Natural killer cell treated with Interleukin-12 subunit alpha and Interleukin-12 subunit beta and Interleukin-15 and Interleukin-18, amount 100 ng/mL, for 72 hours (primary cell): Measurements from ENCODE around the gene FAM217B. TPM values are rescaled to one million over a fixed set of nuclear protein-coding genes. Genes with fewer than 3 reads are reported as not detected.

Experiments used
- ATAC-seq, 2 donors: fragments of 150-1000 bp; cut with Tn5 transposase in 1 of 2; sonication (Bioruptor Pico), chemical (Tn5 transposase) in 1 of 2; 2 replicates each; pipeline ENCODE4 v1.10.0; 2021
- DNase-seq: peaks from one replicate; pipeline ENCODE4 v3.0.0; 2022; ENCODE audit warnings: low spot score
- H3K27ac Mint-ChIP-seq, 2 donors: 1 replicate in 1 of 2; 2 replicates in 1 of 2; pipeline ENCODE4 v1.8.0; 2022; ENCODE audit warnings: mixed read lengths in 2 of 2, mild to moderate bottlenecking in 1 of 2, moderate library complexity in 1 of 2
- H3K27me3 Mint-ChIP-seq, 2 donors: 1 replicate in 1 of 2; 2 replicates in 1 of 2; pipeline ENCODE4 v1.8.0; 2022; ENCODE audit warnings: mixed read lengths in 2 of 2
- H3K36me3 Mint-ChIP-seq: one replicate; pipeline ENCODE4 v1.8.0; 2022; ENCODE audit warnings: mixed read lengths
- H3K4me1 Mint-ChIP-seq, 2 donors: 1 replicate in 1 of 2; 2 replicates in 1 of 2; pipeline ENCODE4 v1.8.0; 2022; ENCODE audit warnings: low read depth in 2 of 2, mixed read lengths in 2 of 2, mild to moderate bottlenecking in 1 of 2
- H3K4me3 Mint-ChIP-seq: one replicate; pipeline ENCODE4 v1.8.0; 2022; ENCODE audit warnings: mixed read lengths
- H3K9me3 Mint-ChIP-seq: 2 replicates; pipeline ENCODE4 v1.8.0; 2022; ENCODE audit warnings: mixed read lengths
- total RNA-seq, 2 donors: library from RNA; stranded (reverse); gene quantifications; one replicate each; pipeline ENCODE4 v1.2.3, GENCODE V29; 2022

The FAM217B gene, protein sequence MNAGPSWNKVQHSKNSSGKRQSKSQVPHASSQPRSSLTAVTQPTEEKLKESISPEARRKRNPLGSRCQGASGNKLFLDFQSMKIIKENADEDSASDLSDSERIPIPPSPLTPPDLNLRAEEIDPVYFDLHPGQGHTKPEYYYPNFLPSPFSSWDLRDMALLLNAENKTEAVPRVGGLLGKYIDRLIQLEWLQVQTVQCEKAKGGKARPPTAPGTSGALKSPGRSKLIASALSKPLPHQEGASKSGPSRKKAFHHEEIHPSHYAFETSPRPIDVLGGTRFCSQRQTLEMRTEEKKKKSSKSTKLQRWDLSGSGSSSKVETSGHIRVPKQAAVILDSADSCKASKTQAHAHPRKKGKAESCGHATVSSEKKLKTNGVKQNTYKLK
- 10 to 100 TPM; 27.7 to 31.7 TPM for total RNA-seq

- Mint-ChIP-seq H3K4me3 (peak within 1 kb of the TSS; percentile 100), H3K36me3 (peaks cover 8% of the 10 kb centered on the region), H3K27me3 (no peaks in the 10 kb centered on the region), H3K9me3 (no peaks in the 10 kb centered on the region), H3K27ac (peak within 1 kb of the TSS; percentile 95 to 96), H3K4me1 (peaks cover 27 to 29% of the 10 kb centered on the region in 2 donors)
- peak; percentile 98 to 99 for ATAC-seq
- DNase-seq, result peak; percentile 98
Observed at GRCh38 chr20:59940129-59940955, at the start of gene FAM217B, which contains the start of gene PPP1R3D. FAM217B (plus strand) TSS chr20:59940389; CDS start chr20:59943944, 3,555 bp downstream. PPP1R3D (minus strand) TSS chr20:59940305; CDS start chr20:59939931, 374 bp downstream.

- no peak overlapping the region for H3K4me3 Mint-ChIP-seq
- no peak for DNase-seq
- no peaks in the 10 kb centered on the region for H3K9me3 Mint-ChIP-seq
- no peak for ATAC-seq
- no peaks in the 10 kb centered on the region for H3K4me1 Mint-ChIP-seq
- H3K27ac Mint-ChIP-seq, result no peak overlapping the region
- H3K36me3 Mint-ChIP-seq, result no peaks in the 10 kb centered on the region
- no peaks in the 10 kb centered on the region for H3K27me3 Mint-ChIP-seq
Observed at GRCh38 chr20:59891581-59891980, 48.6 kb upstream of the FAM217B start.

DNA sequence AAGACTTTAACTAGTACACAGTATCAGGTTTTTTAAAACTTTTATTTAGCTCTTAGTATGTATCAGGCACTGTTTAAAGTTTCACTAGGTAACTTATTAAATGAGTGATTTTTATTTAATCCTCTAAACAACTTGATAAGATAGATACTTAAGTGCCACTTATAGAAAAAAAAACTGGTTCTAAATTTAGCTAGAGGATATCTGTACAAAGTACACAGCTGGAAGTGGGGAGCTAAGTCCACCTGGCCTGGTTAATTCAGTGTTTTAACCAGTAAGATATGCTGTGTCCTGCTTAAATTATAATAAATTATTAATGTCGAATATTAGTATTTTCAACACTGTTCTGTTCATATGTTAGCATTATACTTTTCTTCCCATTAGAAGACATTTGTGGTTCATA, 44.3 kb upstream of the FAM217B start:
- Mint-ChIP-seq H3K27ac (no peak overlapping the region), H3K9me3 (no peaks in the 10 kb centered on the region), H3K4me3 (no peak overlapping the region), H3K27me3 (peaks cover 0 to 2% of the 10 kb centered on the region in 2 donors), H3K4me1 (no peaks in the 10 kb centered on the region), H3K36me3 (no peaks in the 10 kb centered on the region)
- DNase-seq, result no peak
- no peak for ATAC-seq

- peaks cover 6 to 7% of the 10 kb centered on the region in 2 donors for H3K27me3 Mint-ChIP-seq
- H3K27ac Mint-ChIP-seq, result no peak overlapping the region
- peaks cover 5% of the 10 kb centered on the region for H3K36me3 Mint-ChIP-seq
- ATAC-seq (no peak), DNase-seq (no peak)
- H3K9me3 Mint-ChIP-seq, result no peaks in the 10 kb centered on the region
- no peaks in the 10 kb centered on the region for H3K4me1 Mint-ChIP-seq
- H3K4me3 Mint-ChIP-seq, result no peak overlapping the region
Observed at GRCh38 chr20:59902470-59902869, 37.7 kb upstream of the FAM217B start.

DNA sequence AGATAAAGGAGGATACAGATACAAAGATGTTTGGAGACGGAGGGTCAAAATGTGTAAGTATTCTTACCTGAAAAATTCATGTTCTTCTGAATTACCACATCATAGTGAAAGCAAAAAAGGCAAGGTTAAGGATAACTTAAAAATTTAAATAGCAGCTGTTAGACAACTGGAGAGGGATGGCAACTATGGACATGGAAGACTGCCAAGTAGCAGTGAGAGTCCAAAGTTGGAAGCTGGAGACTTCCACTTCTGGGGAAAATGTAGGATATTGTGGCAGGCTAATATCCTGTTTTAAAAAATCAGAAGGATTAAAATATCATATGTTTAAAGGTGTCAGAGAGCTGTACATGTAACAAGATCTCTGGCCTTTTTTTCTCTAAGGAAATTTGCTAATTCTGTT, 36.6 kb upstream of the FAM217B start:
- DNase-seq, result no peak
- Mint-ChIP-seq H3K27me3 (peaks cover 6% of the 10 kb centered on the region in 2 donors), H3K4me3 (no peak overlapping the region), H3K36me3 (peaks cover 5% of the 10 kb centered on the region), H3K27ac (no peak overlapping the region), H3K9me3 (no peaks in the 10 kb centered on the region), H3K4me1 (no peaks in the 10 kb centered on the region)
- ATAC-seq, result no peak

- H3K4me3 Mint-ChIP-seq, result no peak overlapping the region
- H3K36me3 Mint-ChIP-seq, result no peaks in the 10 kb centered on the region
- peaks cover 0 to 2% of the 10 kb centered on the region in 2 donors for H3K27me3 Mint-ChIP-seq
- H3K27ac Mint-ChIP-seq, result no peak overlapping the region
- no peaks in the 10 kb centered on the region for H3K4me1 Mint-ChIP-seq
- H3K9me3 Mint-ChIP-seq, result no peaks in the 10 kb centered on the region
- ATAC-seq (no peak), DNase-seq (no peak)
Observed at GRCh38 chr20:59908855-59909254, 31.3 kb upstream of the FAM217B start.

DNA sequence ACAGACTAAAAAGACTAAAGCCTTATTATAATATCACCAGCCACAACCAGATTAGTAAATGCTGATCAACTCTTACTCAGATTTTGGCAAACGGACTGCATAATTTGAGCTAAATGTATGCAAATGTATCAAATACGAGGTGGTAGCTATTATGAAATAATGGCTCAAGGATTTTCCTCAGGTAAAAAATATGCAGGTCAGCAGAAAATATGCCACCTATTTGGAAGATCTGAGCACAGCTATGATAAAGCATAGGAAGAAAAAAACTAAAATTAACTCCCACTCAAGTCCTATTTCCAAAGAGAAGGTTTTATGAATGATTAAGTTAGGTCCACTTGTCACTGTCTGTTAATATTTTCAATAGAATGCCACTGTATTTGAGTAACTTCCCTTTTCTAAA, 29.1 kb upstream of the FAM217B start:
- DNase-seq (no peak), ATAC-seq (no peak)
- no peak overlapping the region for H3K27ac Mint-ChIP-seq
- H3K27me3 Mint-ChIP-seq, result no peaks in the 10 kb centered on the region
- no peak overlapping the region for H3K4me3 Mint-ChIP-seq
- H3K36me3 Mint-ChIP-seq, result no peaks in the 10 kb centered on the region
- no peaks in the 10 kb centered on the region for H3K4me1 Mint-ChIP-seq
- H3K9me3 Mint-ChIP-seq, result no peaks in the 10 kb centered on the region

DNA sequence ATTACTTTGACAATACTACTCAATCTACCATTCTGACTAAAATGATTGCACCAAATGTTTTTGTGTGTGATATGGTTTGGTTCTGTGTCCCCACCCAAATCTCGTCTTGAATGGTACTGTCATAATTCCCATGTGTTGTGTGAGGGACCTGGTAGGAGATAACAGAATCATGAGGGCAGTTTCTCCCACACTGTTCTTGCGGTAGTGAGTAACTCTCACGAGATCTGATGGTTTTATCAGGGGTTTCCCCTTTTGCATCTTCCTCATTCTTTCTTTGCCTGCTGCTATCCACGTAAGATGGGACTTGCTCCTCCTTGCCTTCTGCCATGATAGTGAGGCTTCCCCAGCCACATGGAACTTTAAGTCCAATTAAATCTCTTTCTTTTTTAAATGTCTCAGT, 27.6 kb upstream of the FAM217B start:
- DNase-seq, result no peak
- H3K4me3 Mint-ChIP-seq, result no peak overlapping the region
- no peaks in the 10 kb centered on the region for H3K36me3 Mint-ChIP-seq
- no peaks in the 10 kb centered on the region for H3K27me3 Mint-ChIP-seq
- H3K9me3 Mint-ChIP-seq, result no peaks in the 10 kb centered on the region
- no peak for ATAC-seq
- no peak overlapping the region for H3K27ac Mint-ChIP-seq
- no peaks in the 10 kb centered on the region for H3K4me1 Mint-ChIP-seq

GRCh38 chr20:59920944-59921343, 19.2 kb upstream of the FAM217B start:
- H3K9me3 Mint-ChIP-seq, result no peaks in the 10 kb centered on the region
- DNase-seq, result no peak
- no peaks in the 10 kb centered on the region for H3K4me1 Mint-ChIP-seq
- no peaks in the 10 kb centered on the region for H3K36me3 Mint-ChIP-seq
- peaks cover 0 to 6% of the 10 kb centered on the region in 2 donors for H3K27me3 Mint-ChIP-seq
- no peak overlapping the region for H3K4me3 Mint-ChIP-seq
- ATAC-seq, result no peak
- no peak overlapping the region for H3K27ac Mint-ChIP-seq

GRCh38 chr20:59923514-59923913, 16.7 kb upstream of the FAM217B start:
- Mint-ChIP-seq H3K27ac (no peak overlapping the region), H3K4me1 (no peaks in the 10 kb centered on the region), H3K27me3 (peaks cover 0 to 6% of the 10 kb centered on the region in 2 donors), H3K9me3 (no peaks in the 10 kb centered on the region), H3K4me3 (no peak overlapping the region), H3K36me3 (no peaks in the 10 kb centered on the region)
- ATAC-seq (no peak), DNase-seq (no peak)

DNA sequence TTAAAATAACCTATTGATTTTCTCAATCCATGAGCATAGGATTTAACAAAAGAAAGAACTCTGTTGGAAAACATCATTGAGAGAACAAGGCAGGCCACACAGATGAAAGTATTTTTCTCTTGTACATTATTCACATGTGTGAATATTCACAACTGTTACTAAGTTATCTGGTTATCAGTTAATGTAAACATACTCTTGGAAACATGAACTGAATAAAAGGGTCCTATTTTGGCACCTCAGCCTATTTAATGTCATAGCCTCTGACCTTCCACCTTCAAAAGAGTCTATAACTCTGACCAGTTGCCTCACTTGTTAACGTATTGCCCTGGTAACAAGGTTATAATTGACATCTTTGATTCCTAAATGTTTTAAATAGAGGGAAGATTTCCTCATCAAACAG, 14.8 kb upstream of the FAM217B start:
- H3K4me1 Mint-ChIP-seq, result no peaks in the 10 kb centered on the region
- H3K4me3 Mint-ChIP-seq, result no peak overlapping the region
- peaks cover 0 to 10% of the 10 kb centered on the region in 2 donors for H3K27me3 Mint-ChIP-seq
- no peak for DNase-seq
- no peak for ATAC-seq
- H3K9me3 Mint-ChIP-seq, result no peaks in the 10 kb centered on the region
- no peak overlapping the region for H3K27ac Mint-ChIP-seq
- H3K36me3 Mint-ChIP-seq, result no peaks in the 10 kb centered on the region

DNA sequence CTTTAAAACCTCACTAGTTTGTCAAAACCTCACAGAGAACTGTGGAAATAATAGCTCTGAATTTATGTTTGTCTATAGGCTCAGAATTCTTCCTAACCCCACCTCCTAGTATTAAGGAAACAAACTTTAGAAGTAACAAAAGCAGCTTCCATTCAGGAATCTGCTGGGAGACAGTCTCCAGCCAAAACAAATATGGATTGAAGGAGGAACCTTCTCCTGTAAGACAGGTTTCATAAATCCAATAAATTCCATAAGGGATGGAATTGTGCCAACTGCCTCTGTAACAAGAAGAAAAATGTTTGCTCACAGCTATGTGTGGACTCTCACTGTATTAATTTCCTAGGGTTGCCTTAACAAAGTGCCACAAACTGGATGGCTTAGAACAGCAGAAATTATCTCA, 14.3 kb upstream of the FAM217B start:
- H3K4me1 Mint-ChIP-seq, result no peaks in the 10 kb centered on the region
- DNase-seq, result no peak
- ATAC-seq, result no peak
- H3K4me3 Mint-ChIP-seq, result no peak overlapping the region
- H3K9me3 Mint-ChIP-seq, result no peaks in the 10 kb centered on the region
- no peaks in the 10 kb centered on the region for H3K36me3 Mint-ChIP-seq
- no peak overlapping the region for H3K27ac Mint-ChIP-seq
- peaks cover 0 to 10% of the 10 kb centered on the region in 2 donors for H3K27me3 Mint-ChIP-seq

GRCh38 chr20:59931511-59932312, 8.5 kb upstream of the FAM217B start:
- Mint-ChIP-seq H3K4me3 (peak overlapping the region; percentile 64), H3K27me3 (peaks cover 0 to 4% of the 10 kb centered on the region in 2 donors)
- no peak for ATAC-seq

More at GRCh38 chr20:59931511-59932312, 8.5 kb upstream of the FAM217B start:
- DNase-seq, result no peak
- no peaks in the 10 kb centered on the region for H3K9me3 Mint-ChIP-seq
- H3K27ac Mint-ChIP-seq, result no peak overlapping the region
- peaks cover 0 to 3% of the 10 kb centered on the region in 2 donors for H3K4me1 Mint-ChIP-seq
- no peaks in the 10 kb centered on the region for H3K36me3 Mint-ChIP-seq
